T follicular helper cell (primary cell): ENCODE measurements around the gene RBM12.
A peak's percentile ranks its signal among the peaks of the same experiment; 100 is the strongest.

Source experiments
- DNase-seq: peaks from one replicate; pipeline ENCODE4 v3.0.0-alpha.2; 2020; ENCODE audit warnings: low read depth

The RBM12 gene

GRCh38 chr20:35620818-35621559 is 43.7 kb downstream of the RBM12 start:
- DNase-seq, result no peak

DNA sequence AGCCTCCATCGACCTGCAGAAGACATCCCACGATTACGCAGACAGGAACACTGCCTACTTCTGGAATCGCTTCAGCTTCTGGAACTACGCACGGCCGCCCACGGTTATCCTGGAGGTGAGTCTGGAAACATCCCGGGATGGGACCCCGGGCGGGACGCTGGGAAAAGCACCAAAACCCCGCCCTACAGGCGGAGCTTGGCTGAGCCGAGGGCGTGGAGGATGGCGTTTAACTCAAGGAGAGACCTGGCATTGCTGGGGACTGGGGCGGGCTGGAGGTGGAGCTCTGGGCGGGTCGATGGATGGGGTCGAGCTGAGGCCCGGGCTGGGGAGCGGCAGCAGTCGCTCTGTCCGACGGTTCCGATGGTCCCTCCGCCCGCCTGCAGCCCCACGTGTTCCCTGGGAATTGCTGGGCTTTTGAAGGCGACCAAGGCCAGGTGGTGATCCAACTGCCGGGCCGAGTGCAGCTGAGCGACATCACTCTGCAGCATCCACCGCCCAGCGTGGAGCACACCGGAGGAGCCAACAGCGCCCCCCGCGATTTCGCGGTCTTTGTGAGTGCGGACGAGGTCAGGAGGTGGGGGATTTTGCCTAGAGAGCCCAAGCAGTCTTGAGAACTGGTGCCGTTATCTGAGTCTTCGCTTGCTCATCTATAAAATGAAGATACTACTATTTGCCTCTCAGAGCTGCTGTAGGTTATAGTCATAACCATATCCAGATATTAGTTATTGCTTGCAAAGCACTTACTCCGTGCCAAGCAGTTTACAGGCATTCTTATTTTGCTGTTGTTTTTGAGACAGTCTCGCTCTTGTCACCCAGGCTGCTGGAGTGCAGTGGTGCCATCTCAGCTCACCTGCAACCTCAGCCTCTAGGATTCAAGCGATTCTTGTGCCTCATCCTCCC is 45.3 kb downstream of the RBM12 start:
- peak; percentile 53 for DNase-seq

DNA sequence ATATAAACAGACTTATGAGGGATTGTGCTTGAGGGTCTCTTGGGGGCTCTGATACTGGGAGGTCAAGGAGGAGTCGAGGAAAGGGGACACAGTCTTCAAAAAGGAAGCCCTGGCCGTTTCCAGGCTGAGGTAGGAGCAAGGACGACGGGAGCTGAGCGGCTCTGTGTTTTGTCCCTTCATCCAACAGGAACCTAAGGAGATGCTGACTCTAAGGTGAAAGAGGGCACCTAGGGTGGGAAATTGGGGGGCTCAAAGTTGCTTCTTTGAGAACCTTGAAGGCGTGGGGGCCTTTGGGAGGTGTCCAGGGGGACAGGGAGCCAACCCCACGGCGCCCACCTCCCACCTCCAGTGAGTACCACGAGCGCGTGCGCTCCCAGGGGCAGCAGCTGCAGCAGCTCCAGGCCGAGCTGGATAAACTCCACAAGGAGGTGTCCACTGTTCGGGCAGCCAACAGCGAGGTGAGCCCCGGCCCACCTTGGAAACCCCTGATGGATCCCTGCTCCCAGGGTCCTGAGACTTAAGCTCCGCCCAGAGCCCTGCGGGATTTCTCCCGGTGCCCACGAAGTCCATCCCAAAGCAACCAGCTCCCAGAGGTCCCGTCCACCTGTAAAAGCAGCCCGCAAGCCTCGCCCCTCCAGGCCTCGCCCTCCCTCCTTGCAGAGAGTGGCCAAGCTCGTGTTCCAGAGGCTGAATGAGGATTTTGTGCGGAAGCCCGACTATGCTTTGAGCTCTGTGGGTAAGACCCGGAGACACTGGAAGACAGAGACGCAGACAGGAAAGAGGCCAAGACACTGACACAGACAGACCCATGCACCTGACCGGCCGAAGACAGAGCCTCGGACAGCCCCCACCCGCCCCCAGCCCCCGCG is 46.2 kb downstream of the RBM12 start:
- DNase-seq, result no peak

- DNase-seq, result peak; percentile 13
Observed at GRCh38 chr20:35617397-35618262, 47.1 kb downstream of the RBM12 start.

GRCh38 chr20:35616465-35617396 is 48.0 kb downstream of the RBM12 start:
- peak; percentile 45 for DNase-seq

- peak; percentile 100 for DNase-seq
Observed at GRCh38 chr20:35615667-35616464, 48.8 kb downstream of the RBM12 start, which contains the start of gene SPAG4. Gene SPAG4, plus strand, starts transcription at chr20:35615829. Its CDS starts 175 bp downstream, at chr20:35616004.

DNA sequence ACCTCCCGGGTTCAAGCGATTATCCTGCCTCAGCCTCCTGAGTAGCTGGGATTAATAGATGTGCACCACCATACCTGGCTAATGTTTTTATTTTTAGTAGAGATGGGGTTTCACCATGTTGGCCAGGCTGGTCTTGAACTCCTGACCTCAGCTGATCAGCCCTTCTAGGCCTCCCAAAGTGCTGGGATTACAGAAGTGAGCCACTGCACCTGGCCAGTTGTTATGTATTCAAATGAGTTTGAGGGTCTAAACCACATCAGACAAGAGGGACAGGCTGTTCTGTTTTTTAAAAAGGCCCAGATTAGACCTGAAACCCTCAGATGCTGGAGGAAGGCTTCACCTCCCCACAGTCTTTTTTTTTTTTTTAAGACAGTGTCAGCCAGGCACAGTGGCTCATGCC is 53.2 kb downstream of the RBM12 start:
- DNase-seq, result no peak

DNA sequence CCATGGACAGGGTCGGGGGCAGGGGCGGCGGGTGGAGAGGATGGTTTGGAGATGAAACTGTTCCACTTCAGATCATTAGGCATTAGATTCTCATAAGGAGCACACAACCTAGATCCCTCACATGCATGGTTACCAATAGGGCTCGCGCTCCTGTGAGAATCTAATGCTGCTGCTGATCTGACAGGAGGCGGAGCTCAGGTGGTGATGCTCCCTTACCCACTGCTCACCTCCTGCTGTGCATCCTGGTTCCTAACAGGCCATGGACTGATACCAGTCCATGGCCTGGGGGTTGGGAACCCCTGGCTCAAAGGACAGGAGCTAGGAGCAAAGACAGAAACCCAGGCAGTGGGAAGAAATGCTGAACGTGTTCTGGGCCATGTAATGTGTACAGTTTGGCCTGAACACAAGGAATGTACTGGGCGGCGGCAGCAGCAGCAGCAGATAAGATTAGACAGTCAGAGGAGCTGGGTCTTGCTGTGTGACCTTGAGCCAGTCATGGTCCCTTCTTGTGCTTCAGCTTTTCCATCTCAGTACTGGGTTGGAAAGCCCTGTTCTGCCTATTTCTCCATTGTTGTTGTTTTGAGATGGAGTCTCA is 53.8 kb downstream of the RBM12 start:
- DNase-seq, result no peak

GRCh38 chr20:35607003-35607735 is 57.5 kb downstream of the RBM12 start:
- no peak for DNase-seq

- DNase-seq, result no peak
Observed at GRCh38 chr20:35606127-35606526, 58.6 kb downstream of the RBM12 start.

DNA sequence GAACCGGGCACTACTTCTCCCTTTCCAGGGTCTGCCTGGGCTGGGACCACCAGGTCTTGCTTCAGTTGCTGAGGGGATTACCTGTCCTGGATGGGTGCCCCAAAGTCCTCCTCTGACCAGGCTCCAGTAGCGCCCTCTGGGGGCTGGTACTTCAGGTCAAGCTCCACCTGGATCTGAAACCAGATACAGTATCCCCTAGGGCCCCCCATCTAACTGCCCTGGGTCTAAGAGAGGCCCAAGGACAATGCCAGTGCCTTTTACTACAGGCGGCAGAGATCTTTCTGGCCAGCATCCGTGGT is 60.3 kb downstream of the RBM12 start:
- no peak for DNase-seq

- no peak for DNase-seq
Observed at GRCh38 chr20:35603695-35604448, 60.8 kb downstream of the RBM12 start.

GRCh38 chr20:35602851-35603495 is 61.7 kb downstream of the RBM12 start:
- DNase-seq, result no peak

GRCh38 chr20:35601990-35602389 is 62.7 kb downstream of the RBM12 start:
- no peak for DNase-seq

DNA sequence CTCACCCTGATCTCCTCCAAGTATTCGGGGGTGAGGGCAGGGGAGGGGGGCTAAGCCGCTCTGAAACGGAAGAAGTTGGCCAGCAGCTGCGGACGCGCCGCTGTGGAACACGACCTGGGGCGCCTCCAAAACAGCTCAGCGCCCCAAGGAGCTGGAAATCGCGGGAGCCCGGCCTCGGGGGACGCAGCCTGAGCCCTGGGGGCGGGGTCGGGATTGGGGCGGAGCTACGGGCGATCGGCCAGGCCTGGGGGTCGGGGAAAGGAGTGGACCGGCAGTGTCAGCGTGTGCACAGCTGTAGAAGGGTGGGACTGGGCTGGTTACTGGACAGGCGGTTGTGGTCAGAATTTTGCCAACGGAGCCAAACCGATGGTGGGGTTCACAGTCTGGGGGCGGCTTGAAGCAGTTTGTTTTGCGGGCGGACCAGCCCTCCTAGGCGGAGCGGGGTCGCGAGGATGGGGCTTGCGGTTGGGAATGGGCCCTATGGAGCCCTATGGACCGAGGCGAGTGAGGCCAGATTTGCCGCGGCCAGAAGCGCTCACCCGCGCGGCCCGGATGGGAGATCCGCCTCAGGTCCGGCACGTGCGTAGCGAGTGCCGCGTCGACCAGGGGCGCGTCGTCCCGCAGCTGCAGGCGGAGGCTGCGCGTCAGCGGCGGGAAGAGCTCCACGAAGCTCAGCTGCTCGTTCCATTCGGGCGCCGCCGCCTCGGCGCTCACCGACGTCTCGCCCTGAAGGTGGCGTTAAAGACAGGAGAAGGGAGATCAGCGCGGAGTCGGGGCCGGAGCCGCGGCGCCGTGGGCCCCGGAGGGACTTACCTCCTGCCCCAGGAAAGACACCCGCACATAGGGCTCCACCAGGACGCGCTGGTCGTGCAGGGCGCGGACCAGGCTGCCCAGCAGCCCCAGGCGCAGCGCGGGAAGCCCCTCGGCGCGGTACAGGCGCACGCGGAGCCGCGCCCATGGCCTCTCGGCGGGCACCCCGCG is 63.4 kb downstream of the RBM12 start:
- DNase-seq, result peak; percentile 73
